Amniotic stem cell (primary cell): Measurements from ENCODE around the gene ZNF485.
"Not testable (repeated sequence)": the region's sequence is repeated elsewhere in the genome, so short reads cannot be mapped to it uniquely, and the experiment has no call there.

Experiments
- DNase-seq: peaks from one replicate; lab custom pipeline; 2025; lab: John Stamatoyannopoulos, UW

Gene ZNF485

GRCh38 chr10:43606323-43607198 is at the start of gene ZNF485:
Gene ZNF485 (plus strand): TSS chr10:43606438. CDS start chr10:43607051, 613 bp downstream.
- peak; percentile 34 for DNase-seq

DNA sequence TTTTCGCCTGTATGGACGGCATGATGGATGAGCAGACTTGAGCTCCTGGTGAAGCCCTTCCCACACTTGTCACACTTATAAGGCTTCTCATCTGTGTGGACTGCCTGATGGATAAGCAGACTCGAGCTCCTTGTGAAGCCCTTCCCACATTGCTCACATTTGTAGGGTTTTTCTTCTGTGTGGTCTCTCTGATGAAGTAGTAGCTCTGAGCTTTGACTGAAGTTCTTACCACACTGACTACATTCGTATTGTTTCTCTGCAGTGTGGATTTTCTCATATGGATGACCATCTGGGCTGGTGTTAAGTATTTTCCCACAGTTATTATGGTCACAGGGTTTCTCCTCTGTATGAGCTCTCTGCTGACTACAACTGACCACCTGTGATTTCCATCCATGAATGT is 49.0 kb upstream of the ZNF485 start:
- no peak for DNase-seq

DNA sequence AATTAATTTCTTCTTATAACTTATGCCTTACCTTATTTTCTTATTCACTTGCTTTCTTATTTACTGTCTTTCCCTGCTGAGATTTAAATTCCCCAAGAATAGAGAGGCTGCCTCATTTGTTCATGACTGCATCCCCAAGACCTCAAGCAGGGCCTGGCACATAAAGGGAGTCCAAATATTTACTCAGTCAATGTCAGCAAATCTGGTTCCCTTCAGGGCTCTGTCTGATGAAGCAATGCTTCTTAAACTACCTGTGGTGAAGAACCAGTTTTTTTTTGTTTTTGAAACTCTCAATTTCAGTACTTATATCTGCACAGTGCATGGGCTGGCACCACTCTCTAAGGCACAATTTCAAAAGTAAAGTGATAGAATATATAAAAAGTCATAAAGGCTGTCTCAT is 36.6 kb upstream of the ZNF485 start:
- no peak for DNase-seq

DNA sequence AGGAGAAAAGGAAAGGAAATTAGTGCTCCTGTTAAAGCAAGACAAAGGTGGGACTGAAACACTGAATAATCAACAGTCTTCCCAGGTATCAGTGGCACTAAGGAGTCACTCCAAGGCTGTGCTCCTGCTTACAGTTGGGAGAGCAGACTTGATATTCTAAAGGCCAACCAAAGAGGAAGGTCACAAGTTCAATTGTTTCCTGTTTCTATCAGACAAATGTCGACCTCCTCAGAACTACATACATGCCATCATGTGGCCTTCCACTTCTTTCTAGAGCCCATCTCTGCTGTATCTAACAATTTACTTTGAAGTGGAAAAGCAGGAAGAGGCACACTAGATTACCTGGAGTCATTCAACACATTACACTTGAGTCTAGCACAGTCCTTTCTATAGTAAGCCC is 35.3 kb upstream of the ZNF485 start:
- DNase-seq, result no peak

DNA sequence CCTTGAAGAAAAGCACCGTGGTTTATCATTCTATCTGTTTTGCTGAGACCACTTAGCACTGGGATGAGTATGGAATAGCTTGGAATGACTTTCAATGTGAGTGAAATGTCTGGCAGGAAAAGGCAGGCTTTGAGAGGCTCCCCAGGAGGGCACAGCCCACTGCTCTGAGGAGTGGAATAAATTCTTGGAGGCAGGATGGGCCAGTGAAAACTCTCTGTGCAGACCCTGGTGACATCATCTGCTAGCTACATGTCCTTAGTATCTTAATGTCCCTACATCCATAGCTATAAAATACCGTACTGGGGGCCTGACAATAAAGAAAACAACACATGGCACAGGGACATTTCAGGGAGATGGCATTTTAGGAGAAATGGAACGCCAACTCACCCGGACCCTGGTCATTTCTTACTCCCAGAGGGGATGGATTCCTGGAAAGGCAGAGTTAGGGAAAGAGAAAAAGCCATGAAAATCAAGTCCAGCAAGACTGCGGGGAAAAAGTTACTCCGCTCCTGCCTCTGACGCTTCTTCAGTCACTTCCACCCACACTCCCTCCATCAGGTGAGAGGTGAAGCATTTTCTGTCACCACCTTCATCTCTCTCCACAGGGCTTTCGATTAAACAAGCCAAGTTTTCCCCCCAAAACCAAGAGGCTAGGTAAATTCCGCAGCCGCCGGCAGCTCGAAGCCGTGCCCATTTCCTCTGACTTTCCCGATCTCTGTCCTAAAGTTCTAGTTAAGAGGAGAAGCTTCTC is 32.8 kb upstream of the ZNF485 start:
- no peak for DNase-seq

DNA sequence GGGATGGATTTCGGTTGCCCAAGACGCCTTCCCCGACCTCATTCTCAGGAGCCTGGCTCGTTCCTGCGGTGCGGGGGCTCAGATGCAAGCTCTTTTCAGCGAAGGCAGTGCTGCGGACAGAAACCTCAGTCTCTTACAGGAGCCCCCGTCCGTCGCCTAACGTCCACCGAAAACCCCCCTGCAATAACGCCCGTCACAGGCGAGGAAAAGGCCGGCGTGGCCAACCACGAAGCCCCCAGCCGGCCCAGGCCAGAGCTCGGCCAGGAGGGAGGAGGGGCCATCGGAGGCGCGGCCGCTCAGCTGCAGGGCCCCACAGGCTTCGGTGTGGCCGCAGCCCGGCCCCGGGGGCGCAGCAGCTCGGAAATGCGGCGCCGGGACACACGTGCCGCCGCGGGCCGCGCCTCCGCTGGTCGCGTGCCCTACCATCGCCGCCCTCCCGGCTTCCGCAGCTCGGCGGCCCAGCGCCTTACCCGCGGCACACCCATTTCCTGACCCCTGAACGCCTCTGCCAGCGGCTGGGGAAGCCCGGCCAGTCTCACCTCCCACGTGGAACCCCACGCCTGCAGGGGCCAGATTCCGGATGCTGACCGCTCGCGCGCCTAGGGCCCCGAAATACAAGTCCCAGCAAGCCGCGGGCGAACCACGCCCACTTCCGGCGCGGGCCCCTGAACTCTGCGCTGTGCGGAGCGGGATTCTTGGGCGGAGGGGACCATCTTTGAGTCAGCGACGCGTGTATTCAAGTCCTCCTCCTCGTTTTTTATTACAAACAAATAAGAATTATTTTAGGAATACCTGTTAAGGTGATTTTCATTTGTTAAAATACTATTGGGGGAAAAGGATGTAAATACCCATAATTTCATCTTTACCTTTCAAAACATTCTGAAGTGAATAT is 32.0 kb upstream of the ZNF485 start, which contains the start of gene ZNF239:
Gene ZNF239 (minus strand): TSS at position 616 of the 892 bp plus-strand sequence. CDS start 16,537 bp downstream, outside the sequence.
- DNase-seq, result peak; percentile 78

DNA sequence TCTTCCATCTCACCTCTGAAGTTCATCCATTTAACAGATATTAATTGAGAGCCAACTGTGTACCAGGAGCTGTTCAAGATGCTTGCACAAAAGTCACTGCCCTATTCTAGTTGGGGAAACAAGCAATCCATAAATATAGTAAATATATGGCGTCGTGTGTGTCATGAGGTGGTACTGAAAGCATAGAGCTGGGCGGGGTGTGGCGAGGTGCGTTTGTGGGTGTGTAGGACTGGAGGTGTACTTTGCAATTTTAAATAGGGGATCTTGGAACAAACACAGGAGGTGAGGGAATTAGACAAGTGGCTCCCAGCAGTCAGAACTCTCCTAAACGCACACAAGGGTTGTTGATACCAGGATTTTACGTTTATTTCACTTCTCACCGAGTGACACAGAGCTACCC is 31.3 kb upstream of the ZNF485 start:
- no peak for DNase-seq

DNA sequence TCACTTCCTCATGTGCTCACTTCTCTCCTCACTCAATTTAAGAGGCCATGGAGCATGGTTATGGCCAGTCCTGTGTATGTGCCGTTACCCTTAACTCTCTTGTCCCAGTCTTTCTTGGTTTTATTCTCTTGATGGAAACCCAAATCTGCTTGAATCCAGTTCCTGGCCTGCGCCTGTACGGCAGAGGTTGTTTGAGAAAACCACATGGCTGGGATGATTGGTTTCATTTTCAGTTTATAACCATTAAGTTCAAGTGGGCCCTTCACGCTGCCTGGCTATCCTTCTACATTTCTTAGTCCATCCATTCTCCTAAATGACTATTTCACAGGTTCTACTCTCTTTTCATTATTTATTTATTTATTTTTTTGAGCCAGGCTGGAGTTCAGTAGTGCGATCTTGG is 30.2 kb upstream of the ZNF485 start:
- no peak for DNase-seq

DNA sequence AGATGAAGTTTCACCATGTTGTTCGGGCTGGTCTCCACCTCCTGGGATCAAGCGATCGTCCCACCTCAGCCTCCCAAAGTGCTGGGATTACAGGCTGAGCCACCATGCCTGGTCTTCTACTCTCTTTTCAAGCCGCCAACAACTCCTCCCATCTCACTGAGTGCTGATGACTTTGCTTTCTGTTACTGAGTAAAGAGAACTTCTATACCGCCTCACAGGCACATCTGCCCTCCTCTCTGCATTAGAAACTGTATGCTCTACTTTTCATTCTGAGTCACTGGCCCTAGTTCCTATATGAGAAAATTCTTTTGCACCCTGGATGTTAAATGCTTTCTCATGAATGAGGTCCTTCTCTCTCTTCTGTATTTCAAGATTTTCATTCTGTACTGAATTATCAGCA is 29.7 kb upstream of the ZNF485 start:
- no peak for DNase-seq

- DNase-seq, result no peak
Observed at GRCh38 chr10:43584051-43584450, 22.2 kb upstream of the ZNF485 start.

DNA sequence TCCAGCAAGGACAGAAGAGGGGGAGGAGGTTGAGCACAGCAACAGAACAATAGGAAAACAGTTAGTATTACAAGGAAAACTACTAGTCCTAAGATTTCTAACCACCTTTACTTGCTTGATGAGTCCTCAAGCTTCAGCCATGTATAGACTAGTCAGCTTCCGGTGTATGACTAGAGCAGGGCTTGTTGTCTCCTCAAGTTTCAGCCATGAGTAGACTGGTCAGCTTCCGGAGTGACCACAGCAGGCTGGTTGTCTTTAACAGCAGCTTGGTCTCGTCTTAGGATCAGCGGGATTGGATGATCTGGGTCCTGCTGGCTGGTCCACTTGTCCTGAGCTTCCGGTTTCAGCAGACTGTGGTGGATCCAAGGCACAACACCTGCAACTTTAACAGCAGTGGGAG is 21.2 kb upstream of the ZNF485 start:
- DNase-seq, result no peak

GRCh38 chr10:43585981-43586729 is 20.1 kb upstream of the ZNF485 start:
- DNase-seq, result no peak

DNA sequence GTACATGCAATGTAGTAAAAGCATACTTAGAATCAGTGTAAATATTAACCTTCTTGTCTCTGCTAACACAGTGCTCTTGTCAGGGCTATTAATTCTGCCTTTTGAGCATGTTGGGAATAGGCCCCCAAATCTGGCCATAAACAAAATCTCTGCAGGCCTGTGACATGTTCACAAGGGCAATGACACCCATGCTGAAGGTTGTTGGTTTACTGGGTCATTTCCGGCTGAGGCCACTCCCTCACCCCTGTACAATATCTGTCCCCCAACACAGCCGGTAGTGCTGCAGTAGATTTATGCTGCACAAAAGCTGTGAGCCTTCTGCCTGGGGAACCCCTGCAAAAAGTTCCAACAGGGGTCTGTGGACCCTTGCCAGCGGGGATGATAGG is 19.5 kb upstream of the ZNF485 start:
- not testable (repeated sequence) for DNase-seq

DNA sequence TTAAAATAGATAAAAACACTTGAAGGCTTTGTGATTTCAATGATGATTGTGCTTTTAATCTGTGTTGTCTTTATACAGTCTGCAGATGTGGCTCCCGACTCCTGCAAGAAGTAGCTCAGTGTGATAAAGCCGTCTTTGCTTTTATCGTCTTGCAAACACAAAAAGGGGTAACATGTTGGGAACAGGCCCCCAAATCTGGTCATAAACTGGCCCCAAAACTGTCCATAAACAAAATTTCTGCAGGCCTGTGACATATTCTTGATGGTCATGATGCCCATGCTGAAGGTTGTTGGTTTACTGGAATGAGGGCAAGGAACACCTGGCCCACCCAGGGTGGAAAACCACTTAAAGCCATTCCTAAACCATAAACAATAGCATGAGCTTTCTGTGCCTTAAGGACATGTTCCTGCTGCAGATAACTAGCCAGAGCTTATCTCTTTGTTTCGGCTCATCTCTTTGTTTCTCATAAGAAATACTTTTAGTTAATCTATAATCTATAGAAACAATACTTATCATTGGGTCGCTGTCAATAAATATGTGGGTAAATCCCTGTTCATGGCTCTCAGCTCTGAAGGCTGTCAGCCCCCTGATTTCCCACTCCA is 14.8 kb upstream of the ZNF485 start:
- no peak for DNase-seq

DNA sequence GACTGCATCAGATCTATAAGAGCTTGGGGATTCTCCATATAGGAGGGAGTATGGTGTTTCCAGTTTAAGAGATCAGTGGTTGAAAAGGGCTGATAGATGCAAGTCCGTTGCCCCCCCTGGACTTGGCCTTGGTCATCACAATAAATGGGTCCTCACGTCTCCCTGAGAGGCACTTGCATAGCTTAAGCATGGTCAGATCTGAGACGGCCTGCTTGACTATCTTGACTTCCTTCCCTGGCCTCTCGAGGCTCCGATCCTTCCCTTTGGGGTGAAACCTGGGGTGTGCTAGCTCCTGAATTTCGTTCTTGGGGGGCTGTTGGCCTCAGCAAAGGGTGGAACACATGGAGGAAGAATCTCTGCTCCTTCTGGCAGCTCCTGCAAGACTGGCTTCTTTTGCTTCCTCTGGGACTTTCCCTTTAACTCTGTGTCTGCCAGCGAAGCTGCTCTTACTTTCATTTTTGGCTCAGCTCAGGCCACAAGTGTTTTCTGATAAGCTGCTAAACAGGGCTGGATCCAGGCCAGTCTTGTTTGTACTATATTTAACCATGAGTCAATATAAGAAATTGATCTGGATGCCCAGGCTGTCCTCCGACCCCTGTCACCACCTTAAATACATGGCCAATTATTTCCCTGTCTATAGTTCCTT is 11.2 kb upstream of the ZNF485 start:
- no peak for DNase-seq

GRCh38 chr10:43595739-43596298 is 10.4 kb upstream of the ZNF485 start:
- DNase-seq, result no peak

GRCh38 chr10:43596546-43596945 is 9.7 kb upstream of the ZNF485 start:
- DNase-seq, result no peak

DNA sequence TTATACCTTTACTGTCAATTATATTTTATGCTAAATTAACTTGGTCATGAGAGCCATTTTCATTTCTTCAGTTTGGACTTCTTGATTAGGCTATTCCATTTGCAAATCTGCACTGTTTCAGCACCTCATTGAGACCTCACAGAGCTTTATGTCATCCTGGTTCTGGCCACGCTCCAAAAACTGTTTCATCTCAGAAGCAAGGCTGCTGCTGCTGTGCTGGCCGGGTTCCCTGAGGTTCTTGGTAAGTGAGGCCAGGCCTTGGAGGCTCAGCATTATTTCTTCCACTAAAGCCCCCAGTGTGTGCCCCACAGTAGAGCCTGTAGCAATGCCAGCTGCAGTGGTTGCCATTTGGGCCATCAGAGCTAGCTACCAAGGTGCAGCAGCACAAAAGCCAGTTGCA is 7.8 kb upstream of the ZNF485 start:
- no peak for DNase-seq

GRCh38 chr10:43599333-43599732 is 6.9 kb upstream of the ZNF485 start:
- DNase-seq, result no peak

DNA sequence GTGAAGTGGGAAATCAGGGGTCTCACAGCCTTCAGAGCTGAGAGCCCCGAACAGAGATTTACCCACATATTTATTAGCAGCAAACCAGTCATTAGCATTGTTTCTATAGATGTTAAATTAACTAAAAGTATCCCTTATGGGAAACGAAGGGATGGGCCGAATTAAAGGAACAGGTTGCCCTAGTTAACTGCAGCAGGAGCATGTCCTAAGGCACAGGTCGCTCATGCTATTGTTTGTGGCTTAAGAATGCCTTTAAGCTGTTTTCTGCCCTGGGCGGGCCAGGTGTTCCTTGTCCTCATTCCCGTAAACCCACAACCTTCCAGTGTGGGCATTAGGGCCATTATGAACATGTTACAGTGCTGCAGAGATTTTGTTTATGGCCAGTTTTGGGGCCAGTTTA is 4.7 kb upstream of the ZNF485 start:
- not testable (repeated sequence) for DNase-seq
